ENCODE data around the gene SPIRE2.
A peak's percentile ranks its signal among the peaks of the same experiment; 100 is the strongest.

SPIRE2 gene

GRCh38 chr16:89915303-89916232 is 87.3 kb downstream of the SPIRE2 start:
- DNase-seq (ENCODE audit: low read depth): no peak

GRCh38 chr16:89917773-89918452 is 89.6 kb downstream of the SPIRE2 start:
- peak; percentile 61 for DNase-seq (ENCODE audit: low read depth)

- no peak for DNase-seq (ENCODE audit: low read depth)
Observed at GRCh38 chr16:89918453-89919347, 90.4 kb downstream of the SPIRE2 start, which contains the start of gene MC1R. MC1R (plus strand) TSS chr16:89918862; CDS start chr16:89919259, 397 bp downstream.

GRCh38 chr16:89919535-89920406 is 91.5 kb downstream of the SPIRE2 start:
- DNase-seq (ENCODE audit: low read depth): no peak

GRCh38 chr16:89920723-89921122 is 92.4 kb downstream of the SPIRE2 start:
- no peak for DNase-seq (ENCODE audit: low read depth)

Data from stromal cell of bone marrow (primary cell).